Aortic smooth muscle cell (primary cell): ENCODE measurements around the gene PNMA8C. TPM values are rescaled to one million over a fixed set of nuclear protein-coding genes. Genes with fewer than 3 reads are reported as not detected.

Experiments used
- total RNA-seq: library from RNA; depleted of rRNA; stranded (reverse); fragments of >200 nt; gene quantifications from 2 replicates; pipeline ENCODE4 v1.2.3, GENCODE V29; 2014

PNMA8C gene
- 0.44 and 1.5 TPM in 2 replicates for total RNA-seq

GRCh38 chr19:46428239-46429135, at the start of gene PNMA8C:
TSS of gene PNMA8C (minus strand) at chr19:46428936. CDS start at chr19:46428359, 577 bp downstream.

GRCh38 chr19:46471116-46471733, 42.5 kb upstream of the PNMA8C start, which contains the start of gene PNMA8A:
TSS of gene PNMA8A (minus strand) at chr19:46471563. CDS start at chr19:46471035, 528 bp downstream.

GRCh38 chr19:46413262-46414031, 15.3 kb downstream of the PNMA8C start, which contains the start of gene CCDC8:
TSS of gene CCDC8 (minus strand) at chr19:46413564. CDS start at chr19:46412810, 754 bp downstream.

Other genes with a start within 250 kb of the PNMA8C start
- not detected in 2 replicates for gene IGFL1, start 199.2 kb downstream of the PNMA8C start, total RNA-seq
- 0.40 and 1.1 TPM in 2 replicates for gene HIF3A, start 131.9 kb downstream of the PNMA8C start, total RNA-seq
- 54.1 and 75.4 TPM in 2 replicates for gene PPP5C, start 81.8 kb downstream of the PNMA8C start, total RNA-seq
- 8.5 and 19.2 TPM in 2 replicates for gene CCDC8, start 15.4 kb downstream of the PNMA8C start, total RNA-seq
- 1.2 and 4.8 TPM in 2 replicates for gene PNMA8A, start 42.6 kb upstream of the PNMA8C start, total RNA-seq
- gene PNMA8B, start 66.9 kb upstream of the PNMA8C start, total RNA-seq: 1.5 and 2.1 TPM in 2 replicates
- 261 and 356 TPM in 2 replicates for gene CALM3, start 172.4 kb upstream of the PNMA8C start, total RNA-seq
- gene PTGIR, start 196.2 kb upstream of the PNMA8C start, total RNA-seq: 61.6 and 62.9 TPM in 2 replicates
- gene GNG8, start 207.3 kb upstream of the PNMA8C start, total RNA-seq: not detected in 2 replicates
- 3.2 and 7.5 TPM in 2 replicates for gene DACT3, start 232.2 kb upstream of the PNMA8C start, total RNA-seq